HFF-Myc (cell line): Measurements from ENCODE around the gene KIZ.

ENCODE experiments used
- DNase-seq: peaks from one replicate; pipeline ENCODE4 v3.0.0-alpha.2; 2011; ENCODE audit warnings: low read depth; ENCODE audit errors: extremely low read depth
- H3K4me3 ChIP-seq: replicated peaks from 2 replicates; pipeline ENCODE4 v1.5.1; 2011; ENCODE audit warnings: low read depth, mild to moderate bottlenecking, control low read depth, low read length
- TF ChIP-seq, protein P1 (sequence below): IDR thresholded peaks from 2 replicates; pipeline ENCODE4 v1.5.1; 2012; ENCODE audit warnings: mild to moderate bottlenecking, low read depth, low read length, control low read depth; ENCODE audit errors: missing control alignments

Gene KIZ

DNA sequence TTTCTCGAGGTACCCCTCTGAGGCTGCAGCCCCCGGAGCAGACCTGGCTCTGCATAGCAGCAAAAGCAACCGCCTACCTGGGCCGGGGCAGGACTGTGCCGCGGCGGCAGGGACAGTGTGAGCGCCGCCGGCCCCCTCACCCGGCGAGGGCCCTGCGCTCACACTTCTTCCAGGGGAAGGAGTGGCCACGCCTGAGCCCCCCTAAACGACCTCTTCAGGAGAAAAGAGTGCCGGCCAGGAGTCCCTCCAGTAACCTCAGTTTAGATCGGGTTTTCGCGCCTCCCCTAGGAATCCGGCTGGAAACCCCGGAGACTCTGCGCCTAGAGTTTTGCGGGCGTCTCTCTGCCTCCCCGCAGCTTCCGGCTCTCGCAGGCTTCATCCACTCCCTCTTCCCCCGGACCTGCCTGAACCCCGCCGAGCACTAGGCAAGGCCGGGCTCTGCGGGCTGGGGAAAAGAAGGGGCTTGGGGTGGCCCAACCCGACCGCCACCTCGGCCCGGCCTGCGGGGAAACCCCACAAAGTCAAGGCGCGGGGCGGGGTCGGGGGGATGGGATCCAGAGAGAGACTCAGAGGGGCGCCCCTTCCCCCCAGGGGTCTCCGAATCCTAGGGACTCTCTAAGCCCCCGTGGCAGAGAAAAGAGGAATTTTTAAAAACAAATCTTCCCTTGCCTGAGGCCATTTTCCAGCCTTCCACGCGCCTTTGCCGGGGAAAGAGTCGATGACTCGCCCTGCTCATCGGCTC lies 20.3 kb upstream of the KIZ start:
- TF ChIP-seq, protein P1, sequence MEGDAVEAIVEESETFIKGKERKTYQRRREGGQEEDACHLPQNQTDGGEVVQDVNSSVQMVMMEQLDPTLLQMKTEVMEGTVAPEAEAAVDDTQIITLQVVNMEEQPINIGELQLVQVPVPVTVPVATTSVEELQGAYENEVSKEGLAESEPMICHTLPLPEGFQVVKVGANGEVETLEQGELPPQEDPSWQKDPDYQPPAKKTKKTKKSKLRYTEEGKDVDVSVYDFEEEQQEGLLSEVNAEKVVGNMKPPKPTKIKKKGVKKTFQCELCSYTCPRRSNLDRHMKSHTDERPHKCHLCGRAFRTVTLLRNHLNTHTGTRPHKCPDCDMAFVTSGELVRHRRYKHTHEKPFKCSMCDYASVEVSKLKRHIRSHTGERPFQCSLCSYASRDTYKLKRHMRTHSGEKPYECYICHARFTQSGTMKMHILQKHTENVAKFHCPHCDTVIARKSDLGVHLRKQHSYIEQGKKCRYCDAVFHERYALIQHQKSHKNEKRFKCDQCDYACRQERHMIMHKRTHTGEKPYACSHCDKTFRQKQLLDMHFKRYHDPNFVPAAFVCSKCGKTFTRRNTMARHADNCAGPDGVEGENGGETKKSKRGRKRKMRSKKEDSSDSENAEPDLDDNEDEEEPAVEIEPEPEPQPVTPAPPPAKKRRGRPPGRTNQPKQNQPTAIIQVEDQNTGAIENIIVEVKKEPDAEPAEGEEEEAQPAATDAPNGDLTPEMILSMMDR, result no peak
- no peak for DNase-seq
- no peak overlapping the region for H3K4me3 ChIP-seq

DNA sequence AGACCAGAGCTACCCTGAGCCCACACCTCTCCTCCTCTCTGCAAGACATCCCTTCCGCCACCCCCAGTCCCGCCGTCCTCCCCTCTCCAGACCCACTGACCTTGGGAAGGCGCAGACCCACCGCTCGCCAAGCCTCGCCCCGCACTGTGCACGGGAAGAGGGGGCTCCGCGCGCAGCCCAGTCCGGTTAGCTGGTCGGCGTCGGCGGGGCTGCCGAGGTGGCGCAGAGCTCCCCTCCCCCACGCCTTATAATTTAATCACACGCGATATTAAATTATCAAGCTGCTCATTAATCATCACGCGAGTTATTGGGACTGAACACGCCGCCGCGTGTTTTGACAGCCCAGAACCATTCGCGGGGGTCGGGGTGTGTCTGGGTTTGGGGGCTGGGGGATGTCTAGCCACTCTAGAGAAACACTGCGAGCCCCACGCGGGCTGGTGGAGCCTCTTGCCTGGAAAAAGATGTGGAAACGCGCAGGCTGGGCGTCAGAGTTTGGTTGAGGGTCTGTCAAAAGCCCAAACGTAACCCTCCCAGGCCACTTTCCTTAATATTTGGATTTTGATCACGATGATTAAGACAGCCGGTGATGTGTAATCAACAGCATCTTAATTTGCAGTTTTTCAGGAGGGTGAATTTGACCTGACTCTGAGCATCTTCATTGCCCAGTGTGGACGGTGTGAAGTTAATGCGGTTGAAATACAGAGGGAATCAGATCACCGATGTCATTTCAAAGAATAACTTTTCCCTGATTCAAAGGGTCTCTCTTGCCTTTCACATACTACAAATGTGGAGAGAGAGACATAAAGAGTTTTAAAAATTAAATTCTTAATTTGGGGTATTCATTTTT lies 19.5 kb upstream of the KIZ start, which contains the start of gene LINC00237:
Gene LINC00237, minus strand, starts transcription at position 188 of the 847 bp plus-strand sequence.
- DNase-seq, result no peak
- H3K4me3 ChIP-seq, result no peak within 1 kb of the TSS
- TF ChIP-seq, protein P1, result no peak

DNA sequence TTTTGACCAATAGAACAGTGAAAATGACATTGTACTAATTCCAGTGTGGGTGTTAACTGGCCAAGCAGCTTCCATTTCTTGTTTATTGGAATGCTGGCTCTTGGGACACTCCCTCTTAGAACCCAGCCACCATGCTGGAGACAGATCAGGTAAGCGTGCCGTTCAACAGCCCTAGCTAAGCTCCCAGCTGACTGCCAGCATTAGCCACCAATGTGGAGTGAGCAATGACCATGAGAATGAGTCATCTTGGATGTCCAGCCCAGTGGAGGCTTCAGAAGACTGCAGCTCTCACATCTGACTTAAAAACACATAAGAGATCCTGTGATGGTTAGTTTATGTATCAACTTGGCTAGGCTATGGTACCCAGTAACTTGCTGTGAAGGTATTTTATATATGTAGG lies 16.7 kb upstream of the KIZ start:
- H3K4me3 ChIP-seq, result no peak overlapping the region
- TF ChIP-seq, protein P1, result no peak
- DNase-seq, result no peak

DNA sequence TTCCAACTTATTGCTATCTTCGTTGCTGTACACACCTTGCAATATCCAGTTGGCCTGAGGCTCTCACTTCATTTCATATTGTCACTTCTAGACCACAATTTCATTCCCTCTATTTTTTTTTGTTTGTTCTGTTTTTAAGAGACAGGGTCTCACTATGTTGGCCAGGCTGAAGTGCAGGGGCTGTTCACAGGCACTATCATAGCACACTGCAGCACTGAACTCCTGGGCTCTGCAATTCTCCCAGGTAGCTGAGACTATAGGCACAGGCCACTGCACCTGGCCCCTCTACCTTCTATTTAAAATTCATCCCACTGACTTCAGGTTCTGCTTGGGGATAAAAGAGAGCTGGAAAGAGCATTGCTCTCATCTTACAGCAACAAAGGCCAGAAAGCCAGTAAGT lies 15.1 kb upstream of the KIZ start:
- DNase-seq, result no peak
- no peak overlapping the region for H3K4me3 ChIP-seq
- TF ChIP-seq, protein P1, result no peak

DNA sequence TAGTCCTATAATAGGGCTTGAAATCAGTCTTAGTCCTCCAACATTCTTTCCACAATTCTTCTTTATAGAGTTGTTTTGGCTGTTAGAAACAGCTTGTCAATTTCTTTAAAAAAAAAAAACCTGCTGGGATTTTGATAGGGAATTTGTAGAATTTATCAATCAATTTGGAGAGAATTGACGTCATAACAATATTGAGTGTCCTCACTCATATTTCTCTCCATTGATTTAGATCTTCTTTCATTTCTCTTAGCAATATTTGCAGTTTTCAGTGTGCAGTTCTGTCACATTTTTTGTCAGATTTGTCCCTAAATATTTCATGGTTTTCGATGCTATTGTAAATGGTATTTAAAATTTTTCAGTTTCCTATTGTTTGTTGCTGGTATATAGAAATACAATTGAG lies 14.5 kb upstream of the KIZ start:
- H3K4me3 ChIP-seq, result no peak overlapping the region
- DNase-seq, result no peak
- TF ChIP-seq, protein P1, result no peak

DNA sequence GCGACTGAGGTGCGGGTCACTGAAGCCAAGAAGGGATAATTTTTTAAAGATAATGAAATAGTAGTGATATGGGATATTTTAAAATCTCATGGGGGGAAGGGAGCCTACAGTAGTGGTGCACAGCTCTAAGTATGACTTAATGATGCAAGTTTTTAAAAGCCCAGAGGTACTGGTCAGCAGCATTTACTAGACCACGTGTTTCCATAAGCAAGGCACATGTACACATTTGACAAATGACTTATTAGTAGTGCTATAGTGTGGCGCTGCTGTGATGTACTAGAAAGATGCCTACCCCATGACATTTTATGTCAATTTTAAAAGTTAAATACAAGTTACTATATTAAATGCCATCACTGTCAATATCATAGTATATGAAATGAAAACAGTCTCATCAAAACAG lies 12.2 kb upstream of the KIZ start:
- DNase-seq, result no peak
- TF ChIP-seq, protein P1, result no peak
- no peak overlapping the region for H3K4me3 ChIP-seq
